ENCODE data around the gene TLDC2.
"Not testable (repeated sequence)": the region's sequence is repeated elsewhere in the genome, so short reads cannot be mapped to it uniquely, and the experiment has no call there.

Gene TLDC2

GRCh38 chr20:36927704-36928103, 51.8 kb downstream of the TLDC2 start:
- TF ChIP-seq POLR2AphosphoS5 (IDR thresholded peaks at IDR 0.05; ENCODE audit: low read depth) (no peak), SPI1 (IDR thresholded peaks at IDR 0.05; ENCODE audit: borderline replicate concordance, low read depth) (no peak), REST (IDR thresholded peaks at IDR 0.05; ENCODE audit: insufficient replicate concordance, low read depth) (no peak), GABPA (IDR thresholded peaks at IDR 0.05; ENCODE audit: low read depth) (no peak), CTCF (IDR thresholded peaks at IDR 0.05; ENCODE audit: insufficient read depth, low read length) (no peak)
- H3K27ac ChIP-seq (replicated peaks) = no peak overlapping the region
- DNase-seq (ENCODE audit: low read depth in 1 of 2, low spot score in 1 of 2) = no peak

GRCh38 chr20:36929290-36929689, 53.4 kb downstream of the TLDC2 start:
- no peak for DNase-seq (ENCODE audit: low read depth in 1 of 2, low spot score in 1 of 2)
- no peaks in the 10 kb centered on the region for H3K27me3 ChIP-seq (ENCODE audit: insufficient read depth, poor library complexity, severe bottlenecking)
- no peak overlapping the region for H3K4me3 ChIP-seq (replicated peaks; ENCODE audit: insufficient read depth, low read length)
- H3K27ac ChIP-seq (replicated peaks) = no peak overlapping the region
- TF ChIP-seq GABPA (IDR thresholded peaks at IDR 0.05; ENCODE audit: low read depth) = no peak
- no peak for TF ChIP-seq POLR2AphosphoS5 (IDR thresholded peaks at IDR 0.05; ENCODE audit: low read depth)
- TF ChIP-seq SPI1 (IDR thresholded peaks at IDR 0.05; ENCODE audit: borderline replicate concordance, low read depth) = no peak
- no peak for TF ChIP-seq REST (IDR thresholded peaks at IDR 0.05; ENCODE audit: insufficient replicate concordance, low read depth)
- no peak for TF ChIP-seq CTCF (IDR thresholded peaks at IDR 0.05; ENCODE audit: insufficient read depth, low read length)

More at GRCh38 chr20:36927704-36928103, 51.8 kb downstream of the TLDC2 start:
- Histone ChIP-seq H3K27me3 (ENCODE audit: insufficient read depth, poor library complexity, severe bottlenecking) (no peaks in the 10 kb centered on the region), H3K4me3 (replicated peaks; ENCODE audit: insufficient read depth, low read length) (no peak overlapping the region)

DNA sequence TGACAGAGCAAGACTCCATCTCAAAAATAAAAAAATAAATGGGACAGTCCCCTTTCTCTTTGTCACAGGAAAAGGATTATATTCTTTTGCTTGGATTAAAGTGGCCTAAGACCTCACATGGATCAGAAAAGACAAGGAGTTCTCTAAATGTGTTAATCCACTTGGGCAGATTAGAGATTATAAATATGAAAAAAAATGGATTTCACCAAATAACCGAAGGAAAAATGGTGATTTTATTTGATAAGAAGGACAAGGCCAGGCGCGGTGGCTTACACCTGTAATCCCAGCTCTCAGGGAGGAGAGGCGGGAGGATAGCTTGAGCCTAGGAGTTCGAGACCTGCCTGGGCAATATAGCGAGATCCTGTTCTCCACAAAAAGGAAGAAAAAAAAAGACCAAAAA, 53.8 kb downstream of the TLDC2 start:
- Histone ChIP-seq H3K27me3 (ENCODE audit: insufficient read depth, poor library complexity, severe bottlenecking) (no peaks in the 10 kb centered on the region), H3K4me3 (replicated peaks; ENCODE audit: insufficient read depth, low read length) (no peak overlapping the region), H3K27ac (replicated peaks) (no peak overlapping the region)
- no peak for DNase-seq (ENCODE audit: low read depth in 1 of 2, low spot score in 1 of 2)
- TF ChIP-seq CTCF (IDR thresholded peaks at IDR 0.05; ENCODE audit: insufficient read depth, low read length) (no peak), GABPA (IDR thresholded peaks at IDR 0.05; ENCODE audit: low read depth) (no peak), REST (IDR thresholded peaks at IDR 0.05; ENCODE audit: insufficient replicate concordance, low read depth) (no peak), POLR2AphosphoS5 (IDR thresholded peaks at IDR 0.05; ENCODE audit: low read depth) (no peak), SPI1 (IDR thresholded peaks at IDR 0.05; ENCODE audit: borderline replicate concordance, low read depth) (no peak)

DNA sequence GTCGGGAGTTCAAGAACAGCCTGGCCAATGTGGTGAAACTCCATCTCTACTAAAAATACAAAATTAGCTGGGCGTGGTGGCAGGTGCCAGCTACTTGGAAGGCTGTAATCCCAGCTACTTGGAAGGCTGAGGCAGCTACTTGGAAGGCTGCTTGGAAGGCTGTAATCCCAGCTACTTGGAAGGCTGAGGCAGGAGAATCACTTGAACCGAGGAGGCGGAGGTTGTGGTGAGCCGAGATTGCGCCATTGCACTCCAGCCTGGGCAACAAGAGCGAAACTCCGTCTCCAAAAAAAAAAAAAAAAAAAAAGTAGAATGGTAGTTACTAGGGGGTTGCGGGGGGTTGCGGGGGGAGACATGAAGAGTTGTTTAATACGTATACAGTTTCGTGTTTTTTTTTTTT, 56.1 kb downstream of the TLDC2 start:
- H3K27me3 ChIP-seq (ENCODE audit: insufficient read depth, poor library complexity, severe bottlenecking); DNase-seq (ENCODE audit: low read depth in 1 of 2, low spot score in 1 of 2); H3K27ac ChIP-seq (replicated peaks); H3K4me3 ChIP-seq (replicated peaks; ENCODE audit: insufficient read depth, low read length): not testable (repeated sequence)
